H9 (cell line): Measurements from ENCODE around the gene ATP2A1. TPM values are rescaled to one million over a fixed set of nuclear protein-coding genes. Genes with fewer than 3 reads are reported as not detected.

Experiments used
- DNase-seq: peaks from one replicate; pipeline ENCODE4 v3.0.0-alpha.2; 2017
- H2AFZ ChIP-seq: one replicate; pipeline ENCODE4 v1.6.1; 2013; ENCODE audit warnings: mild to moderate bottlenecking, low read length, control low read depth, moderate library complexity
- H2AK5ac ChIP-seq: 2 replicates; pipeline ENCODE4 v1.6.1; 2013; ENCODE audit warnings: low read length, control low read depth, mixed read lengths; ENCODE audit not compliant: insufficient read length
- H2BK120ac ChIP-seq: one replicate; pipeline ENCODE4 v1.6.1; 2013; ENCODE audit warnings: low read depth, mild to moderate bottlenecking, low read length, control low read depth, inconsistent platforms; ENCODE audit not compliant: poor library complexity, severe bottlenecking
- H2BK12ac ChIP-seq: 2 replicates; pipeline ENCODE4 v1.6.1; 2013; ENCODE audit warnings: low read length, control low read depth, mixed read lengths, low read depth; ENCODE audit not compliant: insufficient read length
- H2BK15ac ChIP-seq: 2 replicates; pipeline ENCODE4 v1.6.1; 2013; ENCODE audit warnings: low read depth, low read length, control low read depth
- H2BK20ac ChIP-seq: one replicate; pipeline ENCODE4 v1.6.1; 2013; ENCODE audit warnings: low read depth, mild to moderate bottlenecking, low read length, control low read depth, inconsistent platforms; ENCODE audit not compliant: poor library complexity, severe bottlenecking
- H2BK5ac ChIP-seq: 2 replicates; pipeline ENCODE4 v1.6.1; 2013; ENCODE audit warnings: low read length, control low read depth, mixed read lengths; ENCODE audit not compliant: insufficient read length
- H3K14ac ChIP-seq: 2 replicates; pipeline ENCODE4 v1.6.1; 2013; ENCODE audit warnings: low read length, control low read depth; ENCODE audit not compliant: insufficient read depth
- H3K18ac ChIP-seq: 2 replicates; pipeline ENCODE4 v1.6.1; 2013; ENCODE audit warnings: low read depth, mild to moderate bottlenecking, mixed read lengths, low read length, control low read depth; ENCODE audit not compliant: insufficient read length
- H3K23ac ChIP-seq: 2 replicates; pipeline ENCODE4 v1.6.1; 2013; ENCODE audit warnings: low read length, control low read depth, mixed read lengths, low read depth; ENCODE audit not compliant: insufficient read length
- H3K23me2 ChIP-seq: 2 replicates; pipeline ENCODE4 v1.6.1; 2013; ENCODE audit warnings: low read depth, mild to moderate bottlenecking, mixed read lengths, low read length, control low read depth; ENCODE audit not compliant: insufficient read length, poor library complexity, severe bottlenecking
- H3K27ac ChIP-seq: 2 replicates; pipeline ENCODE4 v1.5.1; 2013; ENCODE audit warnings: low read length, control low read depth, mixed read lengths, low read depth; ENCODE audit not compliant: insufficient read length
- H3K27me3 ChIP-seq: 2 replicates; pipeline ENCODE4 v1.6.1; 2013; ENCODE audit warnings: low read length, control low read depth, inconsistent platforms; ENCODE audit not compliant: insufficient read depth
- H3K4ac ChIP-seq: 2 replicates; pipeline ENCODE4 v1.6.1; 2013; ENCODE audit warnings: low read depth, mild to moderate bottlenecking, control low read depth, inconsistent platforms, low read length, moderate library complexity
- H3K4me1 ChIP-seq: 2 replicates; pipeline ENCODE4 v1.6.1; 2013; ENCODE audit warnings: low read length, control low read depth, inconsistent platforms; ENCODE audit not compliant: insufficient read depth
- H3K4me2 ChIP-seq: 2 replicates; pipeline ENCODE4 v1.6.1; 2013; ENCODE audit warnings: low read length, control low read depth, mixed read lengths; ENCODE audit not compliant: insufficient read length, insufficient read depth
- H3K56ac ChIP-seq: 2 replicates; pipeline ENCODE4 v1.6.1; 2013; ENCODE audit warnings: low read depth, mild to moderate bottlenecking, mixed read lengths, low read length, control low read depth; ENCODE audit not compliant: insufficient read length
- H3K79me1 ChIP-seq: 2 replicates; pipeline ENCODE4 v1.6.1; 2013; ENCODE audit warnings: low read depth, mild to moderate bottlenecking, moderate library complexity, low read length, control low read depth, inconsistent platforms; ENCODE audit not compliant: insufficient read depth, poor library complexity, severe bottlenecking
- H3K79me2 ChIP-seq: 2 replicates; pipeline ENCODE4 v1.6.1; 2013; ENCODE audit warnings: low read length, control low read depth, inconsistent platforms; ENCODE audit not compliant: insufficient read depth
- H3K9ac ChIP-seq: 2 replicates; pipeline ENCODE4 v1.6.1; 2013; ENCODE audit warnings: low read length, control low read depth, mixed read lengths; ENCODE audit not compliant: insufficient read length; ENCODE audit errors: extremely low read depth
- H3K9me3 ChIP-seq: one replicate; pipeline ENCODE4 v1.6.1; 2013; ENCODE audit warnings: low read depth, low read length, inconsistent platforms; ENCODE audit not compliant: control insufficient read depth
- H3T11ph ChIP-seq: one replicate; pipeline ENCODE4 v1.6.1; 2013; ENCODE audit warnings: mild to moderate bottlenecking, low read length, control low read depth, inconsistent platforms
- H4K20me1 ChIP-seq: one replicate; pipeline ENCODE4 v1.6.1; 2013; ENCODE audit not compliant: control insufficient read depth, insufficient read length, insufficient read depth
- H4K5ac ChIP-seq: 2 replicates; pipeline ENCODE4 v1.6.1; 2013; ENCODE audit warnings: low read depth, mild to moderate bottlenecking, mixed read lengths, low read length, control low read depth; ENCODE audit not compliant: insufficient read length
- H4K8ac ChIP-seq: replicated peaks from 2 replicates; pipeline ENCODE4 v1.6.1; 2013; ENCODE audit warnings: low read length, control low read depth, mixed read lengths, low read depth; ENCODE audit not compliant: insufficient read length
- H4K91ac ChIP-seq: 2 replicates; pipeline ENCODE4 v1.6.1; 2013; ENCODE audit warnings: low read depth, mild to moderate bottlenecking, moderate library complexity, mixed read lengths, low read length, control low read depth; ENCODE audit not compliant: insufficient read length
- H3K27ac Mint-ChIP-seq, 3 experiments: 2 replicates in 2 of 3; 3 replicates in 1 of 3; pipeline ENCODE4 v1.8.0; 2020 to 2021; ENCODE audit warnings: mixed read lengths in 3 of 3, mild to moderate bottlenecking in 1 of 3, moderate library complexity in 1 of 3
- H3K27me3 Mint-ChIP-seq: 2 replicates; pipeline ENCODE4 v1.8.0; 2021; ENCODE audit warnings: low read depth, mild to moderate bottlenecking, moderate library complexity, mixed read lengths
- H3K36me3 Mint-ChIP-seq, 3 experiments: 2 replicates in 2 of 3; 3 replicates in 1 of 3; pipeline ENCODE4 v1.8.0; 2020 to 2021; ENCODE audit warnings: low read depth in 3 of 3, mixed read lengths in 3 of 3; ENCODE audit not compliant: insufficient read depth in 1 of 3
- H3K4me1 Mint-ChIP-seq, 2 experiments: 2 replicates each; pipeline ENCODE4 v1.8.0; 2020; ENCODE audit warnings: mixed read lengths in 2 of 2
- H3K4me3 Mint-ChIP-seq, 2 experiments: 2 replicates in 1 of 2; 3 replicates in 1 of 2; pipeline ENCODE4 v1.8.0; 2020 to 2021; ENCODE audit warnings: mild to moderate bottlenecking in 2 of 2, mixed read lengths in 2 of 2, moderate library complexity in 1 of 2
- H3K9me3 Mint-ChIP-seq, 2 experiments: 2 replicates in 1 of 2; 3 replicates in 1 of 2; pipeline ENCODE4 v1.8.0; 2020; ENCODE audit warnings: mild to moderate bottlenecking in 2 of 2, mixed read lengths in 2 of 2, moderate library complexity in 1 of 2
- WGBS: extraction: QIAGEN DNeasy Blood & Tissue Kit; methylation state at CpG from one replicate; pipeline ENCODE4 v1.1.7; 2013; ENCODE audit warnings: missing lambda C conversion rate, low lambda C conversion rate, mixed read lengths; ENCODE audit not compliant: insufficient read length; ENCODE audit errors: extremely low coverage; 5-methylcytosine and 5-hydroxymethylcytosine counted together
- total RNA-seq: library from RNA; stranded (reverse); gene quantifications from 2 replicates; pipeline ENCODE4 v1.2.1, GENCODE V29; 2021
- TF ChIP-seq, protein P1 (sequence below): fragments of 200-600 bp; sonication (generic); conservative IDR thresholded peaks from 3 replicates; pipeline ENCODE4 v1.8.0; 2021; ENCODE audit warnings: antibody characterized with exemption, mild to moderate bottlenecking

The ATP2A1 gene
- total RNA-seq, 1 experiment from 2014 or later, result 4.6 TPM

DNA sequence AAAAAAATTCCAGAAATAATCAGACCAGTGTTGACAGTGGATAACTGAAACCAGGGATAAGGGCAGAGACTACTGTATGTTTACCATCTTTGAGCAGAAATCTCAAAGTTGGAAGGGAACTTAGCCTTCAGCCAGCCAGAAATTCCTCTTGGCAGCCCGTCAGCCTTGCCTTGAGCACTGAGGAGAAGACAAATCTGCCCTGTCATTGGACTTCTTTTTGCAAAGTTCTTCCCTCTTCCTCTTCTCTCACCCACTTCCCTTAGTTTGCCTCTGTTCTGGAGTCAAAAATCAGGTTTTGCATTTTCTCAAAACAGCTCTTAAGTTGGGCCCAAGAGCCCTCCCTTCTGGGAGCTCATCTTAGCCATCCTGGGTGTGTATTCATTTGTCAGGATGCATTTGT, 38.4 kb upstream of the ATP2A1 start:
- Histone ChIP-seq H4K8ac (no peak overlapping the region), H2BK5ac (no peak overlapping the region), H3K79me1 (no peaks in the 10 kb centered on the region), H4K5ac (no peak overlapping the region), H2BK15ac (no peak overlapping the region), H3K4me1 (no peaks in the 10 kb centered on the region), H3K9me3 (no peaks in the 10 kb centered on the region), H3K18ac (no peak overlapping the region), H2AK5ac (no peak overlapping the region), H3K23ac (no peak overlapping the region), H2BK20ac (no peak overlapping the region), H3K4me2 (no peak overlapping the region), H4K20me1 (no peaks in the 10 kb centered on the region), H2BK12ac (no peak overlapping the region), H3K9ac (no peak overlapping the region), H3K56ac (no peak overlapping the region), H3K4ac (no peak overlapping the region), H3K79me2 (no peaks in the 10 kb centered on the region), H3T11ph (no peak overlapping the region), H4K91ac (no peak overlapping the region), H3K27me3 (no peaks in the 10 kb centered on the region), H3K14ac (no peak overlapping the region), H3K23me2 (no peaks in the 10 kb centered on the region), H2AFZ (no peak overlapping the region), H3K27ac (no peak overlapping the region), H2BK120ac (no peak overlapping the region)
- Mint-ChIP-seq H3K4me3 (no peak overlapping the region), H3K27ac (peak overlapping the region in 2 of 3 experiments; percentile 48 to 89; a peak in 2 of 7 replicates), H3K9me3 (no peaks in the 10 kb centered on the region), H3K36me3 (peaks cover 37 to 81% (median 68%) of the 10 kb centered on the region in 3 experiments; a peak in 6 of 7 replicates), H3K27me3 (no peaks in the 10 kb centered on the region; the same call in 1 of the 2 replicates), H3K4me1 (peaks cover 2% of the 10 kb centered on the region in 2 experiments)
- no peak for DNase-seq
- no CpG with 5 or more reads among the region's 1 CpG for WGBS
- TF ChIP-seq, protein P1, sequence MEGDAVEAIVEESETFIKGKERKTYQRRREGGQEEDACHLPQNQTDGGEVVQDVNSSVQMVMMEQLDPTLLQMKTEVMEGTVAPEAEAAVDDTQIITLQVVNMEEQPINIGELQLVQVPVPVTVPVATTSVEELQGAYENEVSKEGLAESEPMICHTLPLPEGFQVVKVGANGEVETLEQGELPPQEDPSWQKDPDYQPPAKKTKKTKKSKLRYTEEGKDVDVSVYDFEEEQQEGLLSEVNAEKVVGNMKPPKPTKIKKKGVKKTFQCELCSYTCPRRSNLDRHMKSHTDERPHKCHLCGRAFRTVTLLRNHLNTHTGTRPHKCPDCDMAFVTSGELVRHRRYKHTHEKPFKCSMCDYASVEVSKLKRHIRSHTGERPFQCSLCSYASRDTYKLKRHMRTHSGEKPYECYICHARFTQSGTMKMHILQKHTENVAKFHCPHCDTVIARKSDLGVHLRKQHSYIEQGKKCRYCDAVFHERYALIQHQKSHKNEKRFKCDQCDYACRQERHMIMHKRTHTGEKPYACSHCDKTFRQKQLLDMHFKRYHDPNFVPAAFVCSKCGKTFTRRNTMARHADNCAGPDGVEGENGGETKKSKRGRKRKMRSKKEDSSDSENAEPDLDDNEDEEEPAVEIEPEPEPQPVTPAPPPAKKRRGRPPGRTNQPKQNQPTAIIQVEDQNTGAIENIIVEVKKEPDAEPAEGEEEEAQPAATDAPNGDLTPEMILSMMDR, result no peak
